Progenitor cell of endocrine pancreas (in vitro differentiated cells): ENCODE measurements around the gene CERS4. TPM values are rescaled to one million over a fixed set of nuclear protein-coding genes. Genes with fewer than 3 reads are reported as not detected.

Experiments used
- DNase-seq: peaks from one replicate; pipeline ENCODE4 v3.0.0; 2021; ENCODE audit warnings: low spot score; ENCODE audit not compliant: unreplicated experiment
- H3K27ac Mint-ChIP-seq: 2 replicates; pipeline ENCODE4 v1.8.0; 2021; ENCODE audit warnings: mild to moderate bottlenecking, moderate library complexity, mixed read lengths
- H3K27me3 Mint-ChIP-seq: 2 replicates; pipeline ENCODE4 v1.8.0; 2021; ENCODE audit warnings: mixed read lengths
- H3K36me3 Mint-ChIP-seq: 2 replicates; pipeline ENCODE4 v1.8.0; 2022; ENCODE audit warnings: mixed read lengths; ENCODE audit not compliant: insufficient read depth
- H3K4me1 Mint-ChIP-seq: 2 replicates; pipeline ENCODE4 v1.8.0; 2021; ENCODE audit warnings: low read depth, mixed read lengths
- H3K4me3 Mint-ChIP-seq: 2 replicates; pipeline ENCODE4 v1.8.0; 2021; ENCODE audit warnings: low read depth, mild to moderate bottlenecking, moderate library complexity, mixed read lengths
- H3K9me3 Mint-ChIP-seq: 2 replicates; pipeline ENCODE4 v1.8.0; 2021; ENCODE audit warnings: low read depth, mixed read lengths
- CTCF ChIP-seq: fragments of 200-600 bp; sonication (generic); IDR thresholded peaks from one replicate; pipeline ENCODE4 v1.5.0; 2021; ENCODE audit warnings: antibody characterized with exemption, mild to moderate bottlenecking; ENCODE audit not compliant: unreplicated experiment
- total RNA-seq: library from RNA; stranded (reverse); gene quantifications from 2 replicates; pipeline ENCODE4 v1.2.1, GENCODE V29; 2021

CERS4 gene
- total RNA-seq, 1 donor from 2014 or later, result 78.4 TPM

GRCh38 chr19:8254286-8255001, 45.3 kb downstream of the CERS4 start:
- H3K4me3 Mint-ChIP-seq, result no peak overlapping the region
- peaks cover 15% of the 10 kb centered on the region for H3K36me3 Mint-ChIP-seq
- no peaks in the 10 kb centered on the region for H3K9me3 Mint-ChIP-seq
- no peaks in the 10 kb centered on the region for H3K4me1 Mint-ChIP-seq
- TF ChIP-seq CTCF, result no peak
- H3K27ac Mint-ChIP-seq, result no peak overlapping the region
- no peak for DNase-seq
- no peaks in the 10 kb centered on the region for H3K27me3 Mint-ChIP-seq

- Mint-ChIP-seq H3K9me3 (no peaks in the 10 kb centered on the region), H3K4me3 (no peak overlapping the region), H3K27ac (no peak overlapping the region), H3K4me1 (no peaks in the 10 kb centered on the region), H3K27me3 (no peaks in the 10 kb centered on the region), H3K36me3 (peaks cover 19% of the 10 kb centered on the region)
- no peak for DNase-seq
- no peak for TF ChIP-seq CTCF
Observed at GRCh38 chr19:8255426-8256125, 46.4 kb downstream of the CERS4 start.

GRCh38 chr19:8256276-8257051, 47.3 kb downstream of the CERS4 start:
- no peak for DNase-seq
- H3K36me3 Mint-ChIP-seq, result peaks cover 19% of the 10 kb centered on the region
- TF ChIP-seq CTCF, result no peak
- H3K27me3 Mint-ChIP-seq, result no peaks in the 10 kb centered on the region
- H3K4me3 Mint-ChIP-seq, result no peak overlapping the region
- no peak overlapping the region for H3K27ac Mint-ChIP-seq
- no peaks in the 10 kb centered on the region for H3K9me3 Mint-ChIP-seq
- no peaks in the 10 kb centered on the region for H3K4me1 Mint-ChIP-seq

GRCh38 chr19:8257052-8257443, 47.9 kb downstream of the CERS4 start:
- H3K27me3 Mint-ChIP-seq, result no peaks in the 10 kb centered on the region
- H3K36me3 Mint-ChIP-seq, result peaks cover 19% of the 10 kb centered on the region
- no peak overlapping the region for H3K4me3 Mint-ChIP-seq
- no peak overlapping the region for H3K27ac Mint-ChIP-seq
- H3K4me1 Mint-ChIP-seq, result no peaks in the 10 kb centered on the region
- no peak for DNase-seq
- no peak for TF ChIP-seq CTCF
- H3K9me3 Mint-ChIP-seq, result no peaks in the 10 kb centered on the region
